TTC549 (cell line): ENCODE results near the gene NCK2.

Experiments used
- FAIRE-seq: peaks from 2 replicates; lab custom pipeline; 2012; peaks lifted over from hg19 to GRCh38; lab: Jason Lieb, UNC

Gene NCK2

GRCh38 chr2:105793196-105793975 lies 48.7 kb downstream of the NCK2 start:
- FAIRE-seq, result no peak

GRCh38 chr2:105794926-105795574 lies 50.3 kb downstream of the NCK2 start:
- no peak for FAIRE-seq

DNA sequence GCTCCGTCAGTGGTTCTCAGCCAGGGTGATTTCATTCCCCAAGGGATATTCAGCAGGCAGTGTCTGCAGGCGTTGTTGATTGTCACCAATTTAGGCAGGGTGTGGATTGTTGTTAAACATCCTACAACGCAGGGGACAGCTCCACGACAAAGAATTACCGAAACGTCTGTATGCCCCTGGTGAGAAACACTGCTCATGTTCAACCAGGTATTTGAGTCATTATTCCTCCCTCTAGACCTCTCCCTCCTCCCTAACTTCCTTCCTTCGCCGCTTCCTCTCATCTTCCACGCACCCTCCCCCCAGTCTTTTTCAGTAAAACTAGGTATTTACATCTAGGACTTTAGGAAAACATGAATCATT lies 50.8 kb downstream of the NCK2 start:
- no peak for FAIRE-seq

DNA sequence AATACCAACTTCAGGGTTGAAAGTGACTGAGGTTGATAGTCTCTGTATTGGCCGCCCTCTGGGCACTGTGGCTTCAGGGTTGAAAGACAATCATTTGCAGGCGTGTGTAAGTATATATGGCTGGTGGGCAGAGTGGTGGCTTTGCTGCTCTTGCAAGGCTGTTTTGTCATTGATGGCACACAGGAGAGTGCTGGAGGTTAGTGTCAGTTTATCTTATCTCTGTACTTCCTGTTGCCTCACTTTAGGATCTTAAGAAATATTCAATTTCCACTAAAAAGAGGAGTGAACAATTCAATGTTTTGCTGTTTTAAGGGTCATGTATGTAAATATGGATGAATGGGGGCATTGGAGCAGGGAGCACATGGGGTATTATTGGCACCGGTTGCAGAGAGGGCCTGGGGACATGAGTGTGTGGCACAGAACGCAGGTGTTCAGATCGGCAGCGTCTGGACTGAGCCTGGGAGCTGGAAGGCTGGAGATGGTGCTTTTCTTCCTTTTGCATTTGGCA lies 51.5 kb downstream of the NCK2 start:
- FAIRE-seq, result no peak

GRCh38 chr2:105796791-105797190 lies 52.1 kb downstream of the NCK2 start:
- no peak for FAIRE-seq

DNA sequence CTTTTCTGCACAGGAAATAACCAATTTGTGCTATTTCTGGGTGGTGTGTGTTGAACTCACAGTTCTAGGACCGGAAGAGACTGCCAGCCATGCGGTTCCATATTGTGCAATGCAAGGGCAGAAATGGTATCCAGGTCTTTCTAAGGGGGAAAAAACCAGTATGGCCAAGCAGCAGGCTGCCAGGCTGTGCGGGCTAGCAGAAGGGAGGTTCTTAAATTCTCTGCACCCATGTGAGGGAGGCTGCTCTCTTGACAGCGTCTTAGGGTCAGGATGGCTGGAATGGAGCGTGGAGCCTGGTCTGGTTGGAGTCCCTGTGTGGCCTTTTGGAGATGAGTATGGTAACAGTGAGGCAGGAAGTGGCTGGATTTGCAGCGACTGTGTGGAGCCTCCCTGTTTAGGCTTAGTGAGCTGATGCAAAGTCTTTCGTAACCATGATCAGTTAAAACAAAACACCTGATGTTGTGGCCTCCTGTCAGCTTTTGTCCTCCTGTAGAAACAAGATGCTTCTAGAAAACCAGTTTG lies 52.6 kb downstream of the NCK2 start:
- FAIRE-seq, result no peak

DNA sequence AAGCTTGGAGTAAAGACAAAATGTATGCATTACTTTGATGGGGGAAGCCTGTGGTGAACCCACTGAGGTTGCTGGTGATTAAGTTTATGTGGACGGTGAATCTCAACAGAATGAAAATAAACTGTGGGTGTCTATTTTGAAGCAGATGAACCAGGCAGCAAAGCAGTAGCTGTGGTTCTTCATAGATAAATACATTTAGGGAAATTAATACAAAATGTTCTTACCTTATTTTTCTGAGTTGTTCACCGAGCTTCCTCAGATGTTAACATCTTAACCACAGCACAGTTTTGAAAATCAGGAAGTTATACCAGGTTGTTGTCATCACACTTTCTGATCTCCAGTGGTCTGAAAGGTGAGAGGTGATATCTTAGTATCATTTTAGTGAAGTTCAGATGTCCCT lies 53.9 kb downstream of the NCK2 start:
- no peak for FAIRE-seq

- FAIRE-seq, result no peak
Observed at GRCh38 chr2:105800036-105800713, 55.5 kb downstream of the NCK2 start.

DNA sequence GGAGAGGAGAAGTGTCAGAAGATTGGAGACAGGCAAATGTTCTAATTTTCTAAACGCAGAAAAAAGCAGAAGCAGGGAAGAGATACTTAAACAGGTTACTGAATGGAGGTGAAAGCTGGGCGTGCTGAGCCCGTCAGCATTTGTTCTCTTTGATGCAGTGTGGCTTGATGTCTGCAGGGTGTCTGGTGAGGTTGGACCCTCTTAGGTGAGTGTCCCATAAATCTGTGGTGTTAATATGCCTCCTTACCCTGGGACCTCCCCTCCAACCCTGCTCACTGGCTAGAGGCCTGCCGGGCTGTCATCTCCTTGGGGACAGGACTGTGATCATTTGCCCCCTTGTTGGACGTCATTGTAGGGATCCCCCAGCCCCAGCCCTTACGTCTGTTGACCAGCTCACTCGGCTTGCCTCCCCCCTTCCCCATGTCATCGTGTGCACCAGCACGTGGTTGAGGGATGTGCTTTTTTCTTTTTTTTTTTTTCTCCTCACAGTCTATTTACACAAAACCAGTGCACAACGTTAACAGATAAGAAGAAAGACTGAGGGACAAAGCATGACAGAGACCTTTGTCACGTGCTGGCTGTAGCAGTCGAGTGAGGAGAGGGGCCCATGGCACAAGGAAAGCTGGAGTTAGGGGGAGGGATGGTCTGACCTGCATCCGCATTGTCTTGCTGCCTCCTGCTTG lies 56.4 kb downstream of the NCK2 start:
- FAIRE-seq, result no peak

DNA sequence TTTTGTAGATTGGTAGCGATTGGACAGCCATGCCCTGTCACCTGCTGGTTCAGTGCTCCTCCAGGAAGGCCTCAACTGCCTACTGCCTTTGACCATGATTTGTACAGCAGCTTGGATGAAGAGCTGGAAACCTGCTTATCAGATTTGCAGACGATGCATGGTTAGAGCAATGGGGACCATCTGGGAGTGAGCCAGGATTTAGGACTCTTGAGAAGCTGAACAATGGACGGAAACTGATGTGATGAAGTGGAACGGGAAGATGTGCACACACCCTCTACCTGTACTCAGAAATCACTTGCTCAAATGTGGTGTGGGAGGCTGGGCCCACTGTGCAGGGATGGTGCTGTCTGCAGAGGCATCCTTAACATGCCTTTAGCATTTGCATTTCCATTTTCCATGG lies 57.2 kb downstream of the NCK2 start:
- no peak for FAIRE-seq

GRCh38 chr2:105802587-105802986 lies 57.9 kb downstream of the NCK2 start:
- no peak for FAIRE-seq

- FAIRE-seq, result no peak
Observed at GRCh38 chr2:105803337-105803736, 58.6 kb downstream of the NCK2 start.

DNA sequence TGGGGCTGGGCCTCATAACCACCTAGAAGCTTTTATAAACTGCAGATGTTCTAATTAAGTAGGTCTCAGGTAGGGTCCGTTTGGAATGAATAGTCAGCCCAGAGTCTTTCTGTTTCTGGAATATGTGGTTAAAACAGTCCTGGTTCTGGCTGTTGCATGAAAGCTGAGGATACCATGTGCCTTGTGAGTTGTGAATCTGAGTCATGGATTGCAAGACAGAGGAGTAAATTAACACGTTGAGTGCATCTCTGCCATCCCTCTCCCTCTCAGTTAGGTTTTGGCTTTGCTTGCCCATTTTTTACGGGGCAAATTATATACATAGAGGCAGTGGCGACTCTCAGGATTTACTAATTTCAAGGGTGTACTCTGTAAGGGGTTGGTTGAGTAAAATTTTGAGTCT lies 59.1 kb downstream of the NCK2 start:
- no peak for FAIRE-seq

DNA sequence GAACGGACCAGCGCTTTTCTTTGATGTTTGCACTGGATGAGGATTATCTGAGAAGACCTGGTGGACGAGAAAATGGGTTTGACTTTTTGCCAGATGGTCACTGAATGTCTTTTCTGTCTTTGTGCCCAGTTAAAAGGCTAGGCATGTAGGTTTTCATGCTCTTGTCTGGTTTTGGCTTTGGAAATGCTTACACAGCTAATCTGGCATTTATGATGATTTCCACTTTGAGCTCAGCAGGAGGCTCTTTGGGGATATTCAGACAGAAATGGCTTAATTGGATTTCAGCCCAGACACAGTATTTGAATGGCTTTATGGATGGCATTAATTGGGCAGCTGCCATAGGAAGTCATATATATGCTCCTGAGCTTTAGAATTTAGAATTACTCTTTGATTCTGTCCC lies 59.6 kb downstream of the NCK2 start:
- no peak for FAIRE-seq

DNA sequence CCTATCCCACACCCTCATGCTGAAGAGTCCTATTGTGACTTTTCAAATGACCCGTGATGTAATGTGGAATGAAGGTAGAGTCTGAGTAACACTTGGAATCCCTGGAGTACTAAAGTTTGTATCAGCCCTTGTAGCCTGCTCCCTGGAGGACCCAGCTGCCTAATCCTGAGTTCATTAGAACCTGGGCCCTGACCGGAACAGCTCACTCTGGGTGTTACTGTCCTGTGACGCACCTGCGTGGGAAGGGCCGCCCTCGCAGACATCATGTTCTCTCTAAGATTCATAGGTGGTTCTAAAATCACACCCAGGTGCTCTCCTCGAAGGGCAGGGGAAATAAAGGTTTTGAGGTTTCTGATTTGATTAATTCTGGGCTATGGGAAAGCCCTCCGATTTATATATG lies 62.3 kb downstream of the NCK2 start:
- FAIRE-seq, result no peak

DNA sequence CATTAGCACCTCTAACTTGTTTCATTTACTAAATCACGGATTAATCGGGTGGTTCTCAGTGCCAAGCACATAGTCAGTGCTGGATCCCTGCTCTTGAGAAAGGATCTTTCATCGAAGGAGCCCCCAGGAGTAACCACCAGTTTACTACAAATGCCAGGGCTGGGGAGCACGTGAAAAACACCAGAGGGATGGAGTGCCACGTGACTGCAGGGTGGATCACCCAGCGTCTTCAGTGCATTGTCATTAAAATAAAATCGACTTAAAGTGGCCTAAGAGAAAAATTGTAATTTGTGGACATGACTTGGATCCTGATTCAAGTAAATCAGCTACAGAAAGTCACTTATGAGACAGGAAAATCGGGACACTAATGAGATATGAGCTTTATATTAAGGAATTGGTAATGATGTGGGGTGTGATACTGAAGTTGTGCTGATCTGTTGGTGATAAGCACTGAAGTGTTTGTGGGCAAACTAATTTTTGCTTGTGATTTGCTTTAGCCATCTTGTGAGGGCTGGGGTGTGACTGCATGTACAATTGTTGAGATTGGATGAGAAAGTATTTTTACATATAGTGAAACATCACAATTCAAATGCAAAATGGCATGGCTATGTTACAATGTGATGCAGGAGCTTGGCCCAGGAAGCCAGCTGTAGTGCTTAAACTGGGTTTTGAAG lies 63.8 kb downstream of the NCK2 start:
- FAIRE-seq, result no peak

- FAIRE-seq, result no peak
Observed at GRCh38 chr2:105809097-105809473, 64.4 kb downstream of the NCK2 start.

- no peak for FAIRE-seq
Observed at GRCh38 chr2:105809723-105810122, 65.0 kb downstream of the NCK2 start.

DNA sequence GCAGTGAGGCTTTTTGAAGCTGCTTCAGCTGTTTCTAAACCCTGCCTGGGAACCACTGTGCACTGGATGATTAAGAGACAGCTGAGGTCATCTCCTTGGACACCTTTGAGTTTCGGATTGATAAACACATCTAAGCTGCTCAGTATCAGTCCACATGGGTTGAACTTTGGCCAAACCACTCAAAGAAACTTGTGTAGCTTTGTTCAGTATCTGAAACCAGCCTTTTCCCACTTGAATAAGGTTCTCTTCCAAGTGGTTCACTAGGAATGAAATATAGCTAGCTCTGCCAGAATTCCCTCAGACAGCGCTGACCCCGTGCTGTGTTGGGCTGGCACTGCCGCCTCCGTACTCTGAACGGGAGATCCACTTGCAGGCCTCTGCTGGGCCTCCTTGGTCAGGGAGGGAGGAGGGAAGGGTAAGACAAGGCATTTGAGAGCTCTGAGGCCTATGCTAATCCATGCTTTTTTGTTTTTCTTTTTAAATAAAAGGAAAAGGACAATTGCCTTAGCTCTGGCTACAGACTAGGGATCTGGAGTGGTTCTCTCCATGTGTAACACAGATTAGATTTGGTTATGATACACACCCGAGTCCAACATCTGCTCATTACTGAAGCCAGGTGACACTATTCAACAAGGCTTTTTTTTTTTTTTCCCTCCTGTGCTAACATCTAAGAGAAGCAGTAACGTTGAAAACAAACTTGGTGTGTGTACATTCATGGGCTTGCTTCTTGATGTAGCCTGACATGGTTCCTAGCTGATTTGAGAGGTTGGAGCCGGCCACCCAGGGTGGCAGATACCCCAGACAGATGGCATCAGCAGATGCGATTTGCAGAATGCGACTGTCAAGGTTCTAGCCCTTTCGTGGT lies 67.7 kb downstream of the NCK2 start:
- FAIRE-seq, result no peak

- no peak for FAIRE-seq
Observed at GRCh38 chr2:105813045-105813315, 68.3 kb downstream of the NCK2 start.

GRCh38 chr2:105813405-105813804 lies 68.7 kb downstream of the NCK2 start:
- FAIRE-seq, result no peak
